ENCODE measurements around the gene CCDC6.

DNA sequence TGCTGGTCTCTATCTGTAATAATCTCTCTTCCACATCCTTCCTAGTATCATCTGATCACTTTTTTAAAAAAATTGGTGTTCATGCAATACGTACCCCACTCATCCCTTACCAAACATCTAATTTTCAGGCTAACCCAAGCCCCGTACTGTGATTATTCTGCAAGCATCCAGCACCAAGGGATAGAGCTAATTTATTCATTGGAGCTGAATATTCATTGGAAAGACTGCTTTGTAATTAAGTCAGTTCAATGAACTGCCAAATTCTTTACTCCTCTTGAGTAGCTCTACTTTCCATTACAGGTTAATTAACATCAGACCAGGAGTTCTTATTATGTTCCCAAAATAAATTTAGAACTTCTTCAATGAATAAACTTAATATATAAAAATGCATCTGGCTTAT lies 86.7 kb downstream of the CCDC6 start:
- TF ChIP-seq CTCF (IDR thresholded peaks at IDR 0.05): no peak
- no peak for TF ChIP-seq POLR2A (IDR thresholded peaks at IDR 0.05)

Data from prostate gland (tissue), 2 donors.